Sigmoid colon (tissue), 4 donors: Measurements from ENCODE around the gene TRMT61B.

Source experiments
- EP300 ChIP-seq, 4 donors: sonication (generic); formaldehyde crosslinking; IDR thresholded peaks; one replicate each; pipeline ENCODE4 v1.6.1; 2017; ENCODE audit warnings: antibody characterized with exemption in 4 of 4
- POLR2A ChIP-seq, 2 donors: fragments of 450-650 bp; IDR thresholded peaks; one replicate each; pipeline ENCODE4 v1.6.1; 2016; ENCODE audit warnings: antibody characterized with exemption in 2 of 2, mild to moderate bottlenecking in 2 of 2, moderate library complexity in 2 of 2
- POLR2AphosphoS5 ChIP-seq, 4 donors: sonication (generic); formaldehyde crosslinking; IDR thresholded peaks; one replicate each; pipeline ENCODE4 v1.6.1; 2017; ENCODE audit warnings: antibody characterized with exemption in 4 of 4
- TF ChIP-seq, protein P1 (sequence below), 4 experiments: fragments of 450-650 bp in 3 of 4; fragments of 200-600 bp in 1 of 4; IDR thresholded peaks; one replicate each; pipeline ENCODE4 v1.5.1; 2016 to 2019; ENCODE audit warnings: antibody characterized with exemption in 4 of 4, mild to moderate bottlenecking in 3 of 4, moderate library complexity in 2 of 4

- TF ChIP-seq, protein P1, sequence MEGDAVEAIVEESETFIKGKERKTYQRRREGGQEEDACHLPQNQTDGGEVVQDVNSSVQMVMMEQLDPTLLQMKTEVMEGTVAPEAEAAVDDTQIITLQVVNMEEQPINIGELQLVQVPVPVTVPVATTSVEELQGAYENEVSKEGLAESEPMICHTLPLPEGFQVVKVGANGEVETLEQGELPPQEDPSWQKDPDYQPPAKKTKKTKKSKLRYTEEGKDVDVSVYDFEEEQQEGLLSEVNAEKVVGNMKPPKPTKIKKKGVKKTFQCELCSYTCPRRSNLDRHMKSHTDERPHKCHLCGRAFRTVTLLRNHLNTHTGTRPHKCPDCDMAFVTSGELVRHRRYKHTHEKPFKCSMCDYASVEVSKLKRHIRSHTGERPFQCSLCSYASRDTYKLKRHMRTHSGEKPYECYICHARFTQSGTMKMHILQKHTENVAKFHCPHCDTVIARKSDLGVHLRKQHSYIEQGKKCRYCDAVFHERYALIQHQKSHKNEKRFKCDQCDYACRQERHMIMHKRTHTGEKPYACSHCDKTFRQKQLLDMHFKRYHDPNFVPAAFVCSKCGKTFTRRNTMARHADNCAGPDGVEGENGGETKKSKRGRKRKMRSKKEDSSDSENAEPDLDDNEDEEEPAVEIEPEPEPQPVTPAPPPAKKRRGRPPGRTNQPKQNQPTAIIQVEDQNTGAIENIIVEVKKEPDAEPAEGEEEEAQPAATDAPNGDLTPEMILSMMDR (IDR thresholded peaks at IDR 0.05), result no peak
- TF ChIP-seq POLR2AphosphoS5 (IDR thresholded peaks at IDR 0.05) (no peak), EP300 (IDR thresholded peaks at IDR 0.05) (no peak), POLR2A (IDR thresholded peaks at IDR 0.05) (no peak)
Observed at GRCh38 chr2:28871620-28872019, 1.5 kb upstream of the TRMT61B start.
